GM18858 (cell line): ENCODE data around the gene NPB.
A peak's percentile ranks its signal among the peaks of the same experiment; 100 is the strongest.
"Not testable (repeated sequence)": the region's sequence is repeated elsewhere in the genome, so short reads cannot be mapped to it uniquely, and the experiment has no call there.

Experiments used
- ATAC-seq: cut with Tn5 transposase; IDR thresholded peaks from one replicate; pipeline ENCODE4 v1.9.1; 2021; ENCODE audit not compliant: unreplicated experiment

The NPB gene

DNA sequence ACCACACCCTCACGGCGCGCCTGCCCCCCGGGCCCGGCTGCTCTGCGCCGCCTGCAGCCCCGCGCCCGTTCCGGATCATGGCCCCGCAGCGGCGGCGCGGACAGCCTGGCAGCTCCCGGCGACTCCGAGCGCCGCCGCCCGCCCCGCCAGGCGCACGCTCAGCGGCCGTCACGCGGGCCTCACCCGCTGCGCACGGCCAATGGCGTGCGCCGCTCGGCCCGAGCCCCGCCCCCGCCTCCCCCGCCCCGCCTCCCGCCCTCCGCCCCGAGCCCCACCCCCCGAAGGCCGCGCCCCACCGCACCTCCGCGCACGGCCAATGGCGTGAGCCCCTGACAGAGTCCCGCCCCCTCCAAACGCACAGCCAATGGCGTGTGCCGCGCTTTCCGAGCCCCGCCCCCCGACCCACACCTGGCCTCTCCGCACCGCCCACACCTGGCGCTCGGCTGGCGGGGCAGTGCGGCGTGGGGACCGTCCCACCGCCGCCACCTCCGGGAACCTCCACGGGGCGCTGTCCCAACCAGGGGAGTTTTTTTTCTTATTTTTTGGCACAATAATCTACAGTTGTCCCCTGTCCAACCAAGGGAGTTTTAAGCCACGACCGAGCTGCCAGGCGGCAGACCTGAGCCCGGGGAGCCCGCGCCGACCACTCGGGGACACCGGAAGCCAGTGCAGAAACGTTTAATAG, 9.4 kb downstream of the NPB start, which contains the start of gene PCYT2:
Gene PCYT2, minus strand, starts transcription at position 123 of the 685 bp plus-strand sequence. Its CDS starts 44 bp downstream, at position 79.
- ATAC-seq, result no peak

DNA sequence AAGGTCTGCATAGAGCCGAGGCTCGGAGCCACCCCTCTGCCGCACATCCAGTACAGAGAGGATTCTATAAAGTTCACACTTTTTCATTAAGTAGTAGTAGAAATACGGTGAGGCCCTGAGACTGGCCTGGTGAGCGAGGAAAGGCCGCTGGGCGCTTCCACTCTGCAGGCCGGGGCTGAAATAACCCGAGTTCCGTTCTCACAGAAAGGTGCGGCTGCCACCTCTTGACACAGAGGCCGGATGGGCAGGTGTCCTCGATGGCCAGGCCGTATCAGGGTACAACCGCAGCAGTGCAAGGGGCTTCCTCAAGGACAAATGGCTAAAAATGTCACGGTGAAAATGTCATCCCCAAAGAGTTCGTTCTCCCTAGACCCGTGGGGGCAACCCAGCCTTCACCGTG, 9.9 kb downstream of the NPB start:
- ATAC-seq, result no peak

DNA sequence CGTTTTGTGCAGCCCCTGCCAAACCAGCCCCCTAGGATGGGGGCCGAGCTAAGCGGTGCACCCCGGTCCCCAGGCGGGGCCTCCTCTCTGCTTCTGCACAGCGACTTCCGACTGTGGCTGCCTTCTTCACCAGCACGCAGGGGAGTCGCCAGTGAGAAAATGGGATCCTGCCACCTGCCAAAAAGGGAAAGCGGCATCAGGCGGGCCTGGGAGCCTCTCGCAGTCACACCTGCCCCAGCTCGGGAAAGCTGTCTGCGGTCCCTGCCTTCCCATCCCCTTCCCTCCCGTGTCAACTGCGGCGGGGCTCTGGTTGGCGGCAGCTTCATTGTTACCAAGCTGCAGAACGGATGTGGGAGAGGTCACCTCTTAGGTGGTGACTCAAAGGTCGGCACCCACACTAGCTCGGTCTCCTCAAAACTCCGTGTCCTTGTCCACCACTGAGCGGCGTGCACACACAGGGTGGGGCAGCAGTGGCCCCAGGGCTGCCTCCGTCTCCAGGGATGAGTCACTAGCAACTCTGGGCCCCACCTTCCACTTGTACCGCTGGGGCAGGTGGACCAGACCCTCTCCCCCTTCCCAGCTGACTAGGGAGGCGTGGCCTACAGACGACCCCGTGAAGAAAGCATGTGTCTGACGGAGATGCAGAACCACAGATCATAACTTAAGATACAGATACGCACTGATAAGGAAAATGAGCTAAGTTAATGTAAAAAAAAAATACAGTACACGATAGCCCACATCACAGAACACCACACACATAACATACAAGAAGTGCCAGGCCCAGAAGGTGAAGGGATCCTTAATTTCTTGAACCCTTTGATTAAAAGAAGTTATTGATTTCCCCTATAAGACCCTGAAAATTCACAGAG, 10.6 kb downstream of the NPB start:
- no peak for ATAC-seq

DNA sequence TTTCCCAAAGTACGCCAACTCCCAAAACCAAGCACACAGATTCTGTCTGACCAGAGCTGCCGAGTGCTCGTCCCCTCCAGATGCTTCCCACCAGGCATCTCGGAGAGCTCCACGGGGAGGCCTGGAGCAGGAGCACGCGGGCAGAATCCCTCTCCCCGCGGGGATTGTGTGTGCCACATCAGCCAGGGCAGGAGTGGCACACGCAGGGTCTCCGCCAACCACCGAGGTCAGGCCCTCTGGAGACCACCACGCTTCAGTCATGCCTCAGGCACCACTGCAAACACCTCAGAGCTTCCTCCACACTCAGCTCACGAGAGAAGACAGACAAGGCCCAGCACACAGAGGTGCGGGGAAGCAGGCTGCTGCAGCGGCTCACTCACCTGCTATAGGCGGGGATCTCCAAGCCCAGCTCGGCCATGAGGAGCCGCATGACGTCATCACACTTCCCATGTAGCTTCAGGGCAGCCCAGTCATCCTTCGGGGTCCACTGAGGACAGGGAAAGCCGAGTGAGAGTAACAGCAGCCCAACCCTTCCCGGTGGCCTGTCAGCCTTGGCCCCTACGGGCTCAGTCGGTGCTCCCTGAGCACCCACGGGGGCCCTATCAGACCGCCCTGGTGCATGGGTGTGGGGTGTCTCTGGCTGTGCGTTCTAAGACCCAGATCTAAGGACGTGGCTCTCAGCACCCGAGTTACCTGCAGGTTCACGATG, 11.5 kb downstream of the NPB start:
- ATAC-seq, result no peak

DNA sequence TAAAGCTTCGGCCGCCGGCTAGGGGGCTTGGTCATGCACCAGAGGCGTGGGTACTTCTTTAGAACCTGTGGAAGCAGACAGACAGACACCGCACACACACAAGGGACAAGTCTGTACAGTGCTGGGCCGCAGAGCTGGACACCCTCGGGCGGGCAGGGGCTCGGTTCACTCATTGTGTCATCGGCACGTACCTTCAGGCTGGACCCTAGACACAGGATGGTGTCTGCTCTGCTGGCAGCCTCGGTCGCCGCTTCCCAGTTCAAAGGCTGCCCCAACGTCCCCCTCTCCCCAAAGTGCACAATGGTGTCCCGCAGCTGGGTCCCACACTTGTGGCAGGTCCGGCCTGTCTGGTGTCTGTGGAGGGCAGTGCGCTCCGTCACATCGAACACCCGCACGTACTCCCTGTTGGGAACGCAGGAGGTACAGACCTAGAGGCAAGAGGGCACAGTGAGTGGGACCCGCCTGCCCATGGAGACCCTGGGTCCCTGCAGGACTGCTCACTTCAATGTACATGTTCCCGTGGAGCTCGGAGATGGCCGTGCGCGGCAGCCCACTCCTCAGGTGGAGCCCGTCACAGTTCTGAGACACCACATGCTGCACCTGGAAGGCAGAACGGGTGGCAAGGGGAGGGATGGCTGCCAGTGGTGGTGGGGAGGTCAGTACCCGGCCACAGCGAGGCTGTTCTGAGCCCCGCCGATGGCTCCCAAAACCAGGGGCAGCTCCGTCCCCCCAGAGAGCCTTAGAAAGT, 12.2 kb downstream of the NPB start:
- ATAC-seq, result no peak

DNA sequence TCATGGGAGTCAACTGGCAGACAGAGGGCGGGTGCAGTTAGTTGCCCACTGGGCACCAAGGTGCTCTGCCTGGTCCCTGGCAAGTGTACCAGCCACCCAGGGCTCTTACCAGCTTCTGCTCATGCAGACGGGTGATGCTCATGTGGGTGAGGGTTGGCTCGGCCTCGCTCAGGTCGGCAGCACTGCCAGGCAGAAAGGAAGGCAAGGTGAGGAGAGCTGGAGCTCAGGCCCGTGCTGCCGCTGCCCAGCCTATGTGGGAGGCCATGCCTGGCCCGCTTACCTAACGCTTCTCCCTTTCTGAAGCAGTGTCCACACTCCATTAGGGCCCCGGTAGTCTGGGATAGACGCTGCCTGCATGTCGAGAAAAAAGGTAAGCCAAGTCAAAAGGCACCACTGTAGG, 13.3 kb downstream of the NPB start:
- ATAC-seq, result no peak

DNA sequence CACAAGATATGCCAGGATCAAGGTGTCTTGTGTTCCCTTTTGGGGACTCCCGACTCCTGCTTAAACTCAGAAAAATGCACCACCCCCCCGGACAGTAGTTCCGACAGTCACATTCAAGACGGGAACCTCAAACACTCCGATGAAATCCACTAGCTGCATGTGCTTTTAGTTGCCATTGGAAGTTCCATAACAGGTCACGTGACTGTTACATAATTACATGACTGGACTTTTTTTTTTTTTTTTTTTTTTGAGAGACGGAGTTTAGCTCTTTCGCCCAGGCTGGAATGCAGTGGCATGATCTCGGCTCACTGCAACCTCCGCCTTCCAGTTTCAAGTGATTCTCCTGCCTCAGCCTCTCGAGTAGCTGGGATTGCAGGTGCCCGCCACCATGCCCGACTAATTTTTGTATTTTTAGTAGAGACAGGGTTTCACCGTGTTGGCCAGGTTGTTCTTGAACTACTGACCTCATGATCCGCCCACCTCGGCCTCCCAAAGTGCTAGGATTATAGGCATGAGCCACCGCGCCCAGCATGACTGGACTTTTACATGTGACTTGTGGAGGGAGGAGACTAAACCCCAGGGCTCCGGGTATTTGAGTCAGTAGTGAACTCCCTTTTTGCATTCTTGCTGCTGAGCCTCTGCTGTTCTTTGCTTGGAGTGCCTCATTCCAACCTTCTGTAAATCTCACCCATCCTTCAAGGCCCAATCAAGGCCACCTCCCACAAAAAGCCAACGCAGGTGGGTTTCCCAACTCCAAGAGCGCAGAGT, 14.4 kb downstream of the NPB start:
- no peak for ATAC-seq

DNA sequence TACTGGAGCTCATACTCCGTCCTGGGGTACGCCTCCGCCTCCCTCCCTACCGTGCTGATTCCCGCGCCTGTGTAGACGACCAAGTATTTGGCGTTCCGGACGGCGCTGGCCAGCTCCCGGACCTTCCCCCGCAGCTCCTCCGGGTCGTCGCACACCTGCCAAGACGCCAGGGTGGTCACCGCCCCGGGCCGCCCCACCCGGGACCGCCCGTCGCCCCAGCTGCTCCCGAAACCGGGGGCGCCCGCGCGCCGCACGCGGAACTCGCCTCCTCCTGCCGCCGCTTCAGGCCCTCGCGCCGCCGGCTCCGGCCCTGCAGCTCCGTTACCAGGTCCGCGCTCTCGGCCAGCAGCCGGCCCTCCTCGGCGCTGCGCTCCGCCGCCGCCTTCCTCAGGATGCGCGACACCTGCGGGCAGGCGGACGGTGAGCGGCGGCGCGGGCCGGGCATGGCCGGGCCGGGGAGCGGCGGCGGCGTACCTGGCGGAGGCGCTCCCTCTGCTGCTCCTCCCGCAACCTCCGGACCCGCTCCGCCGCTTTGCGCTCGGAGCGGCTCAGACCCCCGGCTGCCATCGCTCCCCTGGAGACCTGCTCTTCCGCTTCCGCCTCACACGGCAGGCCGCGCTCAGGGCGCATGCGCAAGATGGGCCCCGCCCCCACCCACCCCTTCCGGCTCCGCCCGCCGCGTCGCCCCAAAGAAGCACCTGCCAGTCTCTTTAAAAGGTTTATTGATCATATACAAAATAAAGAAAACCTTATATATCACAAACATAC, 15.7 kb downstream of the NPB start, which contains the start of gene SIRT7:
Gene SIRT7, minus strand, starts transcription at position 612 of the 768 bp plus-strand sequence. Its CDS starts 45 bp downstream, at position 567.
- peak; percentile 61 for ATAC-seq

DNA sequence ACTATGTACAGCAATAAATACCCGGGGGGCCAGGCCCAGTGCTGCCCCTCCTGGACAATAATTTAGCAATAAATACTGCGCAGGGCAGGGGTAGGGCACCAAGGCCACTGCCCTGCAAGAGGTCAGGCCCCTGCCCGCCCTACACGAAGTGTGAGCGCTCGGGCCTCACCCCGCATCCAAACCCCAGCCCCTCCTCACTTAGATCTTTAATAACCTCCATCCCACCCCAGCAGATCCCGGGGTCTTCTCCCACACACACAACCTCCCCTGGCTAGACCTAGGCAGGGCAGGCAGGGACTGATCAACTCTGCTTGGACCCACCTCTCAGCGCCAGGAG, 16.3 kb downstream of the NPB start:
- not testable (repeated sequence) for ATAC-seq

DNA sequence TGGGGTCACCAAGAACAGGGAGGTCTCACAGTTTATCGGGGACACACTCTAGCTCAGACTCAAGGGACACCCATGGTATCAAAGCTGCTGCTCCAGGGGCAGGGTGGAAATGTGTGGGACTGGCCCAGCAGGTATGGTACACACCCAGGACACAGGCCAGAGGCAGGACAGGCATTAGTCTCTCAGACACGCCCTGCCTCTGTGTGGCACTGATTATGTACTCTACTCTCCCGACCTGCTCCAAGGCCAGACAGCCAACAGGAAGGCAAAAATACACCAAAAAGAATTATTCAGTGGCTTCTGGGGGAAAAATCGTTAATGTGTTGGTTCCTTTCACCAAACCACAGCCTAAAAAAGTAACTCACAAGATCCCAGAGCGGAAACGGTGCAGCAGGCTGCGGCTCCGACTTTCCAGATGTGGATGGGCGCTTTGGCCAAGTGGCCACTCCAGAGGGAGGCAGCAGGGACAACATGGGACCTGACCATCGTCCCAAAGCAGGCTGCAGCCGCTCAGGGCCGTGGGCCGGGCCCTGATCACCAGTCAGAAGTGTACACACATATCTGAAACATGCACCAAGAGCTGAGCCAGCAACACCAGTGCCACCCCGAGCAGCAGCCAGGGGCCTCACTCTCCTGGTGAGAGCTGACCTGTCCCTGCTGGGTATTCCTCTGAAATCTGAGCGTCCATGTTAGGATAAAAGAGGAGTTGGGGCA, 17.0 kb downstream of the NPB start:
- no peak for ATAC-seq

DNA sequence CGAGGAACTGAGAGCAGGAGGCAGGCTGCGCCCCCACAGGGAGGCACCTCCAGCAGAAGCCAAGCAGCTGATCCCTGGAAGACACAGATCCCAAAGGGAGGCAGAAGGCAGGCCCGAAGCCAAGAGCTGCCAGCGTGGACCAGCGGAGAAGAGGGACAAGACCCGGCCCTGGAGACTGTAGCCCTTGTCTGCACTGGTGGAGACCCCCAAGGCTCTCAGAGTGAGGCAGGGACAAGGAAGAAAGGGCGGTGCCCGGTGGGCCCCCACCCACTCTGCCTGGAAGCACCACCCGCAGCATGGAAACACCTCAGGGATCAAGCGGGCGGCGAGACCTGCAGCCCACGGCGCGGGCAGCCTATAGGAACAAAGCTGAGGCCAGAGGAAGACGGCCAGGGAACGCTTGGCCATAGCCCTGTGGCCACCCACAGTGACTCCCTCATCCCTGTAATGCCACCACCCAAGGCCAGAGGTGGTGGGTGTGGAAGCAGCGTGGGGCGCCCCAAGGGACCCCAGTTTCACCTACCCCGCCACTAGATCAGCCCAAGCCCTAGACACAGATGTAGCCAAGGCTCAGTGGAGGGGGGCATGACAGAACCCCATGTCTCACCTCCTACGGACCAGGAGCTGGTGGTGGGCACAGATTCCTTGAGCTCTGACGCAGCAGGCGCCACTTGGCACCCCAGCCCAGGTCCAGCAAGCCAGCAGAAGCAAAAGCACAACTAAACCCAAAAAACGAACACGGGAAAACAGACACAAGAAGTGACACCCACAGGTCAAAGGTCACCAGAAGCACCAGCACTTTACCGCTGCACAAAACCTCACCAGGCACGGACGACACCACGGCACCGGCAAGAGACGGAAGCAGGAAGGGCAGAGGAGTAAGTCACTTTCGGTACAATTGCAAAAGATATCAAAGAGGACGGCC, 18.8 kb downstream of the NPB start:
- ATAC-seq, result no peak

DNA sequence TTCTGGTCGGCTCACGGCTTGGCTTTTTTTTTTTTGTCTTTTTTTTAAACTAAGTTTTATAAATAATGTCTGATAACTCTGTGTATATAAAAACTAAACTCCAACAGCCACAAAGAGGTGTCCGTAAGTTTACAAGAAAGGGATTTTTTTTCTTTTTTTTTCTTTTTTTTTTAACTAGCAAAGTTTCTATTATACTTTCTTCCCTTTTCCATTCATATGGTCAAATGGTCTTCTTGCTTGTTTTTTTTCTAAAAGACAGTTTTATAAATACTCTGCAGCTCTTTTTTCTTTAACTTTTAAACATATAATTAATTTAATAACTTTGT, 19.5 kb downstream of the NPB start:
- ATAC-seq, result no peak

DNA sequence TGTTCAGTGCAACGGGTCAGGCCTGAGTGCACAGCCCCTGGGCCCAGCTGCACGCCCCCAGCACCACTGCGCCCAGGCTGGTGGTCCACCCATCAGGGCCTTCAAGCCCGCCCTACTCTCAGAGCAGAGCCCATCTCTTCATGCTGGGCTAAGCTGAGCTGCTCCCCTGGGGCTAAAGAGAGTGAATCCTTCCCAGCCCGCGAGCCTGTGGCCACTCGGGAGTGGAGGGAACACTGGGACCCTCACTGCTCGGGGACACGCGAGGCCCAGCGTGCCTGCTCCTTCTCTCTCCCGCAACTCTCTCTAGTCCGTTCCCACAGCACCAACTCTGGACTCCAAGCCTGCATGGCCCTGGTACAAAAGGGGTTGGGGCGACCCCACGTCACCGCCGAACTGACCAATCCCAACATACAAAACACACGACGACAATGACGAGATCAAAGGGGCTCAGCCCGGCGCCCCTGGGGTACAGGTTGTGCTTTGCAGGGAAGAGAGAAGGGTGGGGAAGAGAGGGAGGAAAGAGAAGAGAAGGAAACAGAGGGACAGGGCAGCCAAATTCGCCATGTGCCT, 20.0 kb downstream of the NPB start:
- ATAC-seq, result no peak

DNA sequence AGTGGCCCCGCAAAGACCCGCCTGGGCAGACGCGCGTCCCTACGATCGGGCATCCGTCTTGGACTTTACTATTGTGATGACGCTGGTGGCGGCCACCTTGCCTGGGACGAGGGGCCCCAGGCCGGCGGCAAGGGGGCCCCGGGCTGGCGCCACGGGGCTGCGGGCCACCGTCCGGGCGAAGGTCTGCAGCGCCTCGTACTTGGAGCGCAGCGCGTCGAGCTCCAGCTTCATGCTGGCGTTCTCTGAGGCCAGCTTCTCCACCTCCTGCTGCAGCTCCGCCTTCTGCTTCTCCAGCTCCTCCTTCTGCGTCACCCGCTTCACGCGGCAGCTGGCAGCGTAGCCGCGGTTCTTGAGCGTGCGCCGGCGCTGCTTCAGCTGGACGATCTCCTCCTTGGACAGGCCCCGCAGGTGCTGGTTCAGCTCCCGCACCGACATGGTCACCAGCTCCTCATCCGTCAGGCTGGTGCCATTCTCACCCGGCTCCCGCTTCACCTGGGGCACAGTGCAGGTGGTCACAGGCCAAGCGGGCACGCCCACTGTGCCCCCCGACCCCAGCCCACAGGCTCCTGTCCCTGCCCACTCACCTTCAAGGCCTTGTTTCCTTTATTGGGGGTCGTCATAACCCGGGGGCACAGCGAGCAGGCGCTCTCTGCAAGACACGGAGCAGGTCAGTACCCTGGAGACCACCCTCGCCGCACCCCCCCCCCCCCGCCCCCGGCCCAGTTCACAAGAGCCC, 20.7 kb downstream of the NPB start:
- ATAC-seq, result no peak

DNA sequence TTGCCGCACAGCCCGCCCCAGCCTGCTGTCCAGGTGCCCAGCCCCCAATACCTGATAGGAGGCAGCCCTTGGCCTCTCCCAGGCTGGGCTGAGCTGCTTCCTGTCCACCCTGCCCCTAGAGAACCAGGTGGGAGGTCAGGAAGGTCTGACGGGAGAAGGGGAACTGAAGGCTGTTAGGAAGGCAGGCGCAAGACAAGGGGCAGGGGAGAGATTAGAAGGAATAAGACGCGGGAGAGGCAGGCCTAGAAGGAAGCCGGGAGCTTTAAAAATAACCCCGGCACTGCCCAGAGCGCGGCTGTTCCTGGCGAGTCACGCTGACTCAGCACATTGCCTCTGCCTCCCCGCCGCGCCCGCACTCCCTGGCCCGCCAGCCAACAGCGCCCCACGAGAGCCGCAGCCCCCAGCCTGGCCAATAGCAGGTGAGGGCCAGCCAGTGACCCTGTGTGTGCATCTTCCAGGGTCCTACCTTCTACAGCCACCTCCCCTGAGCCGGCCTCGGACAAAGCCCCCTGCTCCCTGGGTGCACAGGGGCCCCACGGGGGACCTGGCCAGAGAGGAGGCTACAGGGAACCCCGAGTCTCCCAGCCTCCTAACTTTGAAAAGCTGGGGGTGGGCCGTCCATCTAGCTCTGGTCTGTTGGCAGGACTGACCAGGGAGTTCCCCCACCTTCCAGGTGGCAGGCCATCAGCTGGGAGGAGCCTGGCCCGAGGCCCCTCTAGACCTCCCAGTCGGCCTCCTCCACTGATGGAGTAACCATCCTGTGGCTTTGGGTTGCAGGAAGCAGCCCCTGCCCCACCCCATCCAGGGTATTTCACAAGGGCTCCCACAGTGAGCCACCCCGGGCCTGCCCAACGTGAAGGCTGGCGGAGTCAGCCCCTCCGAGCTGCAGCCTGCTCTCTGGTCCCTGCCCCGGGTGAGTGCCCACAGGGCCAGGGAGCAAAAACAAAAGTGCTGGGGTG, 21.5 kb downstream of the NPB start:
- no peak for ATAC-seq
